PFSK-1 (cell line): ENCODE data around the gene NFIB.

Source experiments
- SIN3A ChIP-seq: IDR thresholded peaks from 2 replicates; pipeline ENCODE4 v1.6.1; 2012; ENCODE audit warnings: mild to moderate bottlenecking, low read length, moderate library complexity, borderline replicate concordance; ENCODE audit not compliant: insufficient read depth
- TF ChIP-seq, protein P1 (sequence below), 2 experiments: IDR thresholded peaks; 2 replicates each; pipeline versions ENCODE4 v1.6.1 to v1.8.0; 2011 to 2012; ENCODE audit warnings: low read depth in 2 of 2, low read length in 2 of 2, control low read depth in 1 of 2, inconsistent platforms in 1 of 2, mild to moderate bottlenecking in 1 of 2, moderate library complexity in 1 of 2; ENCODE audit not compliant: insufficient read depth in 1 of 2

DNA sequence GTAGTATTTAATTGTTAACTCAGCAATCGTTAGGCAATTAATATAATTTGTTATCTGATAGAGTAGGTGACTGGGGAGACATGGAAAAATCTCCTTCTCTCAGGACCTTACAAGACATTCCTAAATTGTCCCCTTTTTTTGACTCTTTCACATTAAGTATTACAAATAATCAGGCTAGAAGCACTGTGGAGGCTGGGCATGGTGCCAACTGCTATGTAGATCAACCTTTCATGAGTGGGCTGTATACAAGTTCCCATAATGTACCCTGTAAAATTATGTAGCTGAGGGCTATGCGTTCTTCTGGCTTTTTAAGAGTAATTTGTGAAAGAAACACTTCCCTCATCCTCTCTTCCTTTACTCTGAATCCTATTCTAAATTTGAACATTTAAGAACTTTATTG lies 140.2 kb downstream of the NFIB start:
- TF ChIP-seq, protein P1, sequence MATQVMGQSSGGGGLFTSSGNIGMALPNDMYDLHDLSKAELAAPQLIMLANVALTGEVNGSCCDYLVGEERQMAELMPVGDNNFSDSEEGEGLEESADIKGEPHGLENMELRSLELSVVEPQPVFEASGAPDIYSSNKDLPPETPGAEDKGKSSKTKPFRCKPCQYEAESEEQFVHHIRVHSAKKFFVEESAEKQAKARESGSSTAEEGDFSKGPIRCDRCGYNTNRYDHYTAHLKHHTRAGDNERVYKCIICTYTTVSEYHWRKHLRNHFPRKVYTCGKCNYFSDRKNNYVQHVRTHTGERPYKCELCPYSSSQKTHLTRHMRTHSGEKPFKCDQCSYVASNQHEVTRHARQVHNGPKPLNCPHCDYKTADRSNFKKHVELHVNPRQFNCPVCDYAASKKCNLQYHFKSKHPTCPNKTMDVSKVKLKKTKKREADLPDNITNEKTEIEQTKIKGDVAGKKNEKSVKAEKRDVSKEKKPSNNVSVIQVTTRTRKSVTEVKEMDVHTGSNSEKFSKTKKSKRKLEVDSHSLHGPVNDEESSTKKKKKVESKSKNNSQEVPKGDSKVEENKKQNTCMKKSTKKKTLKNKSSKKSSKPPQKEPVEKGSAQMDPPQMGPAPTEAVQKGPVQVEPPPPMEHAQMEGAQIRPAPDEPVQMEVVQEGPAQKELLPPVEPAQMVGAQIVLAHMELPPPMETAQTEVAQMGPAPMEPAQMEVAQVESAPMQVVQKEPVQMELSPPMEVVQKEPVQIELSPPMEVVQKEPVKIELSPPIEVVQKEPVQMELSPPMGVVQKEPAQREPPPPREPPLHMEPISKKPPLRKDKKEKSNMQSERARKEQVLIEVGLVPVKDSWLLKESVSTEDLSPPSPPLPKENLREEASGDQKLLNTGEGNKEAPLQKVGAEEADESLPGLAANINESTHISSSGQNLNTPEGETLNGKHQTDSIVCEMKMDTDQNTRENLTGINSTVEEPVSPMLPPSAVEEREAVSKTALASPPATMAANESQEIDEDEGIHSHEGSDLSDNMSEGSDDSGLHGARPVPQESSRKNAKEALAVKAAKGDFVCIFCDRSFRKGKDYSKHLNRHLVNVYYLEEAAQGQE (IDR thresholded peaks at IDR 0.05; ENCODE audit: insufficient read depth in 1 of 2, low read depth in 2 of 2, low read length in 2 of 2) = no peak
- TF ChIP-seq SIN3A = no peak
